Measurements from ENCODE around the gene ING5. TPM values are rescaled to one million over a fixed set of nuclear protein-coding genes. Genes with fewer than 3 reads are reported as not detected.
A peak's percentile ranks its signal among the peaks of the same experiment; 100 is the strongest.

ING5 gene
- total RNA-seq, 2 donors from 2014 or later: 50.2 to 60.8 TPM

DNA sequence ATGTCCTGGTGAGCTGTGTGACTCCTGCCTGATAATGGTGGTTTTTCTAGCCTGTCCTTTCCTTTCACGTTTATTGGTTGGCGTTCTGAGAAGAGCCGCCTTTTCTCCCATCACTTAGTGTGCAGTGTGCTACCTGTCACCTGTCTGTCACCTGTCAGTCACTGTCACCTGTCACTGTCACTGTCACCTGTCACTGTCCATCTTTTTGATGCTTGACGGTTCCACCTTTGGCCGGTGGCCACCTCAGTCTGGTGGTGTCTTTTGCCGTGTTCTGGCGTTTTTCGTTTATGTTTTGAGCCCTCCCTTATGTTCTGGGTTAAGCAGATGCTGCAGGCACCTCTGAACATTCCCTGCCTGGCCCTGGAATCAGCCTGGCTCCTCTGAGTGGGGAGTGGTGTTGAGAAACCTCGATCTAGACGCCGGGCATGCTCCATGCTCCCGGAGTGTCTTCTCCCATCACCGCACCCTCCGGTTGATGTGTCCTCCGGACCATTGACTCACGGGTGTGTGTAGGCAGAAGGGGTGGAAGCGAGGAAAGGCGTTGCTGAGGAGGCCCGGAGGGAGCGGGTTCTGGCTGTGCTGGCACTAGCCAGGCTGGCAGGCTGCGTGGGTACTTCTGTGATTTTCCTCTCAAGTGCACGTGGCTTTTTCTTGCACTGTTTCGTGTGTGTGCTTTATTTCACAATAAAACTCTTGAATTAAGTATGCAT, 36.0 kb upstream of the ING5 start:
- peaks cover 6% of the 10 kb centered on the region for H3K4me1 Mint-ChIP-seq
- ATAC-seq (no peak), DNase-seq (no peak)
- H3K4me3 Mint-ChIP-seq: no peak overlapping the region
- no peaks in the 10 kb centered on the region for H3K9me3 ChIP-seq (ENCODE audit: control insufficient read depth, low read length, poor library complexity, severe bottlenecking)
- H3K27me3 Mint-ChIP-seq: no peaks in the 10 kb centered on the region
- peak overlapping the region; percentile 74 for H3K27ac Mint-ChIP-seq
- no peaks in the 10 kb centered on the region for H3K36me3 Mint-ChIP-seq (ENCODE audit: low read depth)

DNA sequence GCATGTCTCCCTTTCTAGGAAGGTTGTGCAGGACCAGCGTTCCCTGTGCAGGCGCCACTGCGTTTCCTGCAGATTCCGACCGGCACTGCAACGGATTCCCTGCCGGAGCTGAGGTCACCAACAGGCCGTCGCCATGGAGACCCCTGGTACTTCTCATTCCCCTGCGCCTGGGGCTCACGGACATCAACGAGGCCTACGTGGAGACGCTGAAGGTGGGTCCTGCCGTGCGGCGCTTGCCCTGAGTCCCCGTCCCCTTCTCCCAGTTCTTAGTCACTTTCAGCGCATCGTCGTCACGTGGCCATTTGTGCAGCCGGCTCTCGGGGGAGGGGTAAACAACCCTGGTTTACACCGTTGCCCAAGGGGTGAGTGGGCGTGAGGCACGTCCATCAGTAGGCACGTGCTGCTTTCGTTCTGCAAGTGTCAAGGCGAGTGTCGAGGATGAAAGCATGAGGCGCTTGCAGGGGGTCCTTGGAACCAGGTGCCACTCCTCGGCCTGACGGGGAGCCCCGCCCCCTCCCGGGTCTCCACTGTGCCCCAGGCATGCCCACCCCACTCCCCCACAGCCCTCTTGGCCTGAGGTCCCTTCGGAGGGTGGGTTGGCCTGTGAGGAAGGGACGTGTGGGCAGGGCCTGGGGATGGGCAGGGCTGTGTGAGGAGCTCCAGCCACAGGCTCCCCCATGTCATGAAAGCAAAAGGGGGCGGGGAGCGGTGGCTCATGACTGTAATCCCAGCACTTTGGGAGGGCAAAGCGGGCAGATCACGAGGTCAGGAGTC, 35.0 kb upstream of the ING5 start:
- ATAC-seq: no peak
- no peaks in the 10 kb centered on the region for H3K9me3 ChIP-seq (ENCODE audit: control insufficient read depth, low read length, poor library complexity, severe bottlenecking)
- Mint-ChIP-seq H3K4me3 (no peak overlapping the region), H3K27me3 (no peaks in the 10 kb centered on the region), H3K36me3 (ENCODE audit: low read depth) (no peaks in the 10 kb centered on the region), H3K27ac (no peak overlapping the region), H3K4me1 (peaks cover 4% of the 10 kb centered on the region)
- DNase-seq: no peak

GRCh38 chr2:241668354-241668753, 33.5 kb upstream of the ING5 start:
- no peaks in the 10 kb centered on the region for H3K9me3 ChIP-seq (ENCODE audit: control insufficient read depth, low read length, poor library complexity, severe bottlenecking)
- Mint-ChIP-seq H3K36me3 (ENCODE audit: low read depth) (no peaks in the 10 kb centered on the region), H3K4me1 (peaks cover 6% of the 10 kb centered on the region), H3K27ac (peak overlapping the region; percentile 11), H3K4me3 (no peak overlapping the region), H3K27me3 (no peaks in the 10 kb centered on the region)
- DNase-seq (no peak), ATAC-seq (no peak)

- Mint-ChIP-seq H3K4me1 (peaks cover 11% of the 10 kb centered on the region), H3K27ac (peak overlapping the region; percentile 11), H3K4me3 (no peak overlapping the region), H3K36me3 (ENCODE audit: low read depth) (no peaks in the 10 kb centered on the region), H3K27me3 (no peaks in the 10 kb centered on the region)
- no peak for DNase-seq
- H3K9me3 ChIP-seq (ENCODE audit: control insufficient read depth, low read length, poor library complexity, severe bottlenecking): no peaks in the 10 kb centered on the region
- no peak for ATAC-seq
Measured at GRCh38 chr2:241668839-241669238, 33.0 kb upstream of the ING5 start.

DNA sequence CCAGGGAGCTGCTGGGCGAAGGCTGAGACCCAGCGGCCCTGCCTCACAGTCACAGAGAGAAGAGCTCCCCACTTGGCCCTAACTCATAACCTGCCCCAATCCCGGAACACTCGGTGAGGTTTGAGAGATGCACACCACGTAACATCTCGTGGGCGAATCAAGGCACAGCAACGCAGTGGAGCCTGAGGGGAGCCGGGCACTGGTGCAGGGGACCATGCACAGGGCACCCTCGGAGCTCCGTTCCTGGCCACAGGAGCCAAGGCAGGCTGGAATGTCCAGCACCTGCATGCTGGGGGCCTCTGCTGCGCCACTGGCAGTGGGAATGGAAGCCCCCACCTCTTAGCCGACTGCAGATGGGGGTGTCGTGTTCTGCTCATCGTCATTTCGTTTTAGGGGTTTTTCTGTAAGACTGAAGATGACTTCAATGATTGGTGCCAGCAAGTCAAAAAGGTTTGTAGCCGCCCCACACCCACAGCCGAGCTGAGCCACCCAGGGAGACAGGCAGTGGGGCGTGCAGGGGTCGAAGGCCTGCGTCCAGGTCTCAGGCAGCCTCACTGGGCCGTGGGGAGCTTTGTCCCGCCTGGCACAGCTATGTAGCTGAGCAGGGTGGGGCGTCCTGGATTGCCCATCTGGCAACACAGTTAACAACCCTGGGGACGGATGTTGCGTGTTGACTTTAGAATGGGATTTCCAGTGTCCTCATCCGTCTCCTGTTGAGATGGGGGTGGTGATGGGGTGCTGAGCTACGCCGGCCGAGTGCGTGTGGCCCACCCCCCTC, 31.3 kb upstream of the ING5 start:
- Mint-ChIP-seq H3K36me3 (ENCODE audit: low read depth) (no peaks in the 10 kb centered on the region), H3K4me3 (no peak overlapping the region)

GRCh38 chr2:241671457-241672240, 30.2 kb upstream of the ING5 start:
- no peaks in the 10 kb centered on the region for H3K27me3 Mint-ChIP-seq
- DNase-seq (no peak), ATAC-seq (no peak)
- no peak overlapping the region for H3K4me3 Mint-ChIP-seq
- H3K27ac Mint-ChIP-seq: no peak overlapping the region
- H3K36me3 Mint-ChIP-seq (ENCODE audit: low read depth): no peaks in the 10 kb centered on the region
- no peaks in the 10 kb centered on the region for H3K9me3 ChIP-seq (ENCODE audit: control insufficient read depth, low read length, poor library complexity, severe bottlenecking)
- H3K4me1 Mint-ChIP-seq: peaks cover 9% of the 10 kb centered on the region

More for the DNA sequence above, 31.3 kb upstream of the ING5 start:
- H3K27ac Mint-ChIP-seq: peak overlapping the region; percentile 34
- no peak for DNase-seq
- no peaks in the 10 kb centered on the region for H3K27me3 Mint-ChIP-seq
- H3K9me3 ChIP-seq (ENCODE audit: control insufficient read depth, low read length, poor library complexity, severe bottlenecking): no peaks in the 10 kb centered on the region
- peaks cover 9% of the 10 kb centered on the region for H3K4me1 Mint-ChIP-seq
- no peak for ATAC-seq

GRCh38 chr2:241672243-241673188, 29.3 kb upstream of the ING5 start:
- peak overlapping the region; percentile 67 for H3K27ac Mint-ChIP-seq
- no peak for DNase-seq
- no peaks in the 10 kb centered on the region for H3K36me3 Mint-ChIP-seq (ENCODE audit: low read depth)
- no peaks in the 10 kb centered on the region for H3K27me3 Mint-ChIP-seq
- no peak for ATAC-seq
- no peak overlapping the region for H3K4me3 Mint-ChIP-seq
- H3K4me1 Mint-ChIP-seq: peaks cover 9% of the 10 kb centered on the region
- H3K9me3 ChIP-seq (ENCODE audit: control insufficient read depth, low read length, poor library complexity, severe bottlenecking): no peaks in the 10 kb centered on the region

- ATAC-seq (peak; percentile 40), DNase-seq (no peak)
- no peaks in the 10 kb centered on the region for H3K27me3 Mint-ChIP-seq
- H3K36me3 Mint-ChIP-seq (ENCODE audit: low read depth): no peaks in the 10 kb centered on the region
- peak overlapping the region; percentile 67 for H3K27ac Mint-ChIP-seq
- no peak overlapping the region for H3K4me3 Mint-ChIP-seq
- H3K9me3 ChIP-seq (ENCODE audit: control insufficient read depth, low read length, poor library complexity, severe bottlenecking): no peaks in the 10 kb centered on the region
- peaks cover 9% of the 10 kb centered on the region for H3K4me1 Mint-ChIP-seq
Measured at GRCh38 chr2:241673189-241673663, 28.6 kb upstream of the ING5 start.

DNA sequence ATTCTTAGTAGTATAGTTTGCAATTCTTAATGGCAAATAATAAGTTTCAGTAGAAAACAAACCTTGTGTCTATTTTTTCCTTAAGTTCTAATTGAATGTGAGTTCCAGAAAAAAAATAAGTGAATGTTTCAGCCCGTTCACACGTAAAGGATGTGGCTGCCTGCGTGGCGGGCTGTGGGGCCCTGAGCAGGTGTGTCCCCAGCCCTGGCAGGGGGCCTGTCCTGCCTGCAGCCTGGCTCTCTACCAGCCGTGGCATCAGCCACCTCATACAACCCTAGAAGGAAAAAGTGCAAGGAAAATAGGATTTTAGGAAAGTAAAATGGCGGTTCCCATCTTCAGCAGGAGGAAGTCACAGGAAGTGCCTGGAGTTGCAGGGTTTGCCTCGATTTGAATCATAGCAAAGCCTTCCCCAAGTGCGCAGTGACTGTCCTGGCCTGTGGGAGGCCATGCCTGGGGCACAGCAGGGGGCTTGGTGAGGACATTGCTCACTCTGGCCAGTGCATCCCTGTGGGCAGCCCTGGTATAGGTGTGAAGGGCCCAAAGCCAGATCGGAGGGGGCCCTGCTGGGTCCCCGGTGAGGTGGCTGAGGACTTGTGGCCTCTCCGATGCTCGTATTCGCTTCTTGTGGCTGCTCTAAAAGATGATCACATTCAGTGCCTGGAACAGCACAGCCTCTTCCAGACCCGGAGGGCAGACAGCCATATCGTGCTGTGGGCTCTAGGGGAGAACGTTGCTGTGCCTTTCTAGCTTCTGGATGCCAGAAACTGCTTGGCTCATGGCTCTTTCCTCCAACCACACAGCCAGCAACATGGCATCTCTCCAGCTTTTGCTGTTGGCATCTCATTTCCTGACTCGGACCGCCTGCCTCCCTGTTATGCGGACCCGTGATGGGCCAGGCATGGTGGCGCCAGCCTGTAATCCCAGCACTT, 27.8 kb upstream of the ING5 start:
- H3K27me3 Mint-ChIP-seq: no peaks in the 10 kb centered on the region
- no peak for DNase-seq
- peak overlapping the region; percentile 67 for H3K27ac Mint-ChIP-seq
- peak overlapping the region; percentile 58 for H3K4me3 Mint-ChIP-seq
- no peaks in the 10 kb centered on the region for H3K9me3 ChIP-seq (ENCODE audit: control insufficient read depth, low read length, poor library complexity, severe bottlenecking)
- peaks cover 9% of the 10 kb centered on the region for H3K4me1 Mint-ChIP-seq
- no peaks in the 10 kb centered on the region for H3K36me3 Mint-ChIP-seq (ENCODE audit: low read depth)
- no peak for ATAC-seq

DNA sequence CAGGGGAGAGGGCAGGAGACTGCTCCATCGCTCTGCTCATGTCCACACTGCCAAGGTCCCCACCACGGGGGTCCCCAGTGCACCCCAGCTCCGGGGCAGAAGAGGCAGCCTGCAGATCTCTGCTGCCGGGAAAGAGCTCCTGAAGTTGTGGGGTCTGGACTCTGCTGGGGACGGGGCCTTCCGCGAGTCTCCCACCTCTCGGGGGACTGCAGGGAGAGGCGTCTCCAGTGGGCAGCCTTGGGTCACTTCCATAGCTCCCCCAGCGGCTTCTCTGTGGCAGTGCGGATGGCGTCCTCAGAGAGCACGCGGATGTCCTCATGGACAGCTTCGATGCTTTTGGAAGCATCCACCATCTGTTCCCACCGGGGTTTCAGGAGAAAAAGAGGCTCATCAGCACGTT, 26.0 kb upstream of the ING5 start:
- H3K4me3 Mint-ChIP-seq: no peak overlapping the region
- H3K27ac Mint-ChIP-seq: no peak overlapping the region
- ATAC-seq (no peak), DNase-seq (no peak)
- H3K27me3 Mint-ChIP-seq: no peaks in the 10 kb centered on the region
- no peaks in the 10 kb centered on the region for H3K36me3 Mint-ChIP-seq (ENCODE audit: low read depth)
- no peaks in the 10 kb centered on the region for H3K9me3 ChIP-seq (ENCODE audit: control insufficient read depth, low read length, poor library complexity, severe bottlenecking)
- H3K4me1 Mint-ChIP-seq: peaks cover 13% of the 10 kb centered on the region

GRCh38 chr2:241676665-241677064, 25.2 kb upstream of the ING5 start:
- Mint-ChIP-seq H3K27me3 (no peaks in the 10 kb centered on the region), H3K4me1 (peaks cover 13% of the 10 kb centered on the region), H3K4me3 (no peak overlapping the region), H3K36me3 (ENCODE audit: low read depth) (no peaks in the 10 kb centered on the region), H3K27ac (no peak overlapping the region)
- ATAC-seq (no peak), DNase-seq (no peak)
- no peaks in the 10 kb centered on the region for H3K9me3 ChIP-seq (ENCODE audit: control insufficient read depth, low read length, poor library complexity, severe bottlenecking)

Measured in T-helper 17 cell (primary cell).